HepG2 (cell line): ENCODE data around the gene PPP1R27. TPM values are rescaled to one million over a fixed set of nuclear protein-coding genes. Genes with fewer than 3 reads are reported as not detected.

Source experiments
- CREBL2 ChIP-seq: sonication (generic); formaldehyde crosslinking; IDR thresholded peaks from 2 replicates; pipeline ENCODE4 v1.8.1; 2023; ENCODE audit warnings: missing genetic modification reagents, mild to moderate bottlenecking, borderline replicate concordance
- CREM ChIP-seq, 2 experiments: sonication (generic) in 1 of 2; formaldehyde crosslinking in 1 of 2; IDR thresholded peaks; 2 replicates each; pipeline versions ENCODE4 v1.4.0 to v1.6.1; 2016 to 2020; ENCODE audit warnings: antibody characterized with exemption in 1 of 2, mild to moderate bottlenecking in 1 of 2, missing genetic modification reagents in 1 of 2
- CTCF ChIP-seq: sonication (generic); formaldehyde crosslinking; IDR thresholded peaks from 2 replicates; pipeline ENCODE4 v1.5.0; 2020; ENCODE audit warnings: mild to moderate bottlenecking, missing genetic modification reagents, moderate library complexity
- DNMT3B ChIP-seq: conservative IDR thresholded peaks from 2 replicates; pipeline ENCODE4 v1.6.1; 2016; ENCODE audit warnings: missing biosample characterization, control low read depth
- GFI1 ChIP-seq: sonication (generic); formaldehyde crosslinking; IDR thresholded peaks from 2 replicates; pipeline ENCODE4 v1.5.0; 2020; ENCODE audit warnings: missing genetic modification reagents, mild to moderate bottlenecking, borderline replicate concordance
- KLF6 ChIP-seq: IDR thresholded peaks from 2 replicates; pipeline ENCODE4 v1.8.0; 2016; ENCODE audit warnings: missing biosample characterization, missing genetic modification reagents
- KMT2B ChIP-seq: IDR thresholded peaks from 2 replicates; pipeline ENCODE4 v1.6.1; 2016; ENCODE audit warnings: missing genetic modification reagents, missing compliant biosample characterization
- SIX4 ChIP-seq: sonication (generic); formaldehyde crosslinking; IDR thresholded peaks from 2 replicates; pipeline ENCODE4 v1.4.0; 2020; ENCODE audit warnings: missing genetic modification reagents
- U2AF1 ChIP-seq: fragments of 200-400 bp; formaldehyde crosslinking; optimal IDR thresholded peaks from 2 replicates; pipeline ENCODE3; 2017; ENCODE audit warnings: mild to moderate bottlenecking, low read depth, low read length
- ZBTB1 ChIP-seq: sonication (generic); formaldehyde crosslinking; IDR thresholded peaks from 2 replicates; pipeline ENCODE4 v1.4.0; 2020; ENCODE audit warnings: missing genetic modification reagents, borderline replicate concordance
- ZBTB33 ChIP-seq: sonication (generic); formaldehyde crosslinking; IDR thresholded peaks from 2 replicates; pipeline ENCODE4 v1.4.0; 2020; ENCODE audit warnings: missing genetic modification reagents
- ZBTB42 ChIP-seq: sonication (generic); formaldehyde crosslinking; IDR thresholded peaks from 2 replicates; pipeline ENCODE4 v1.5.0; 2020; ENCODE audit warnings: mild to moderate bottlenecking, missing genetic modification reagents
- ZFP82 ChIP-seq: sonication (generic); formaldehyde crosslinking; IDR thresholded peaks from 2 replicates; pipeline ENCODE4 v1.5.1; 2020; ENCODE audit warnings: mild to moderate bottlenecking, missing genetic modification reagents, borderline replicate concordance
- ZNF160 ChIP-seq: sonication (generic); formaldehyde crosslinking; IDR thresholded peaks from 2 replicates; pipeline ENCODE4 v1.8.0; 2022; ENCODE audit warnings: mild to moderate bottlenecking, inconsistent platforms, missing genetic modification reagents
- ZNF564 ChIP-seq: sonication (generic); formaldehyde crosslinking; IDR thresholded peaks from 2 replicates; pipeline ENCODE4 v1.8.1; 2023; ENCODE audit warnings: mild to moderate bottlenecking, missing genetic modification reagents
- ZNF572 ChIP-seq: sonication (generic); formaldehyde crosslinking; IDR thresholded peaks from 2 replicates; pipeline ENCODE4 v1.5.1; 2020; ENCODE audit warnings: mild to moderate bottlenecking, missing genetic modification reagents
- ZNF709 ChIP-seq: sonication (generic); formaldehyde crosslinking; IDR thresholded peaks from 2 replicates; pipeline ENCODE4 v1.5.0; 2020; ENCODE audit warnings: mild to moderate bottlenecking, missing genetic modification reagents
- polyA plus RNA-seq, 8 experiments: library from polyadenylated mRNA; depleted of rRNA in 3 of 8; stranded (reverse) in 7 of 8; unstranded in 1 of 8; fragments of >200 nt; fragmentation: Illumina TruSeq in 4 of 8; extraction: Trizol in 4 of 8; gene quantifications; 2 replicates each; pipeline versions ENCODE4 v1.2.1 to v1.2.3, GENCODE V29; 2011 to 2016; ENCODE audit warnings: low read depth in 4 of 8, missing spikeins in 1 of 8, mixed read lengths in 1 of 8; ENCODE audit not compliant: insufficient read depth in 1 of 8
- total RNA-seq, 5 experiments: library from RNA; depleted of rRNA; stranded (reverse); fragments of >200 nt; fragmentation: Illumina TruSeq; extraction: Trizol; gene quantifications; 2 replicates each; pipeline ENCODE4 v1.2.3, GENCODE V29; 2016; ENCODE audit warnings: low read depth in 1 of 5
- TF ChIP-seq, protein P1 (sequence below): sonication (generic); formaldehyde crosslinking; IDR thresholded peaks from 2 replicates; pipeline ENCODE4 v1.4.0; 2020; ENCODE audit warnings: missing genetic modification reagents

The PPP1R27 gene
- total and polyA plus RNA-seq, 2 of the 13 experiments (the other 11 are each of a cell fraction or from before 2014, with no cell fraction given) = 0.17 to 1.00 TPM

DNA sequence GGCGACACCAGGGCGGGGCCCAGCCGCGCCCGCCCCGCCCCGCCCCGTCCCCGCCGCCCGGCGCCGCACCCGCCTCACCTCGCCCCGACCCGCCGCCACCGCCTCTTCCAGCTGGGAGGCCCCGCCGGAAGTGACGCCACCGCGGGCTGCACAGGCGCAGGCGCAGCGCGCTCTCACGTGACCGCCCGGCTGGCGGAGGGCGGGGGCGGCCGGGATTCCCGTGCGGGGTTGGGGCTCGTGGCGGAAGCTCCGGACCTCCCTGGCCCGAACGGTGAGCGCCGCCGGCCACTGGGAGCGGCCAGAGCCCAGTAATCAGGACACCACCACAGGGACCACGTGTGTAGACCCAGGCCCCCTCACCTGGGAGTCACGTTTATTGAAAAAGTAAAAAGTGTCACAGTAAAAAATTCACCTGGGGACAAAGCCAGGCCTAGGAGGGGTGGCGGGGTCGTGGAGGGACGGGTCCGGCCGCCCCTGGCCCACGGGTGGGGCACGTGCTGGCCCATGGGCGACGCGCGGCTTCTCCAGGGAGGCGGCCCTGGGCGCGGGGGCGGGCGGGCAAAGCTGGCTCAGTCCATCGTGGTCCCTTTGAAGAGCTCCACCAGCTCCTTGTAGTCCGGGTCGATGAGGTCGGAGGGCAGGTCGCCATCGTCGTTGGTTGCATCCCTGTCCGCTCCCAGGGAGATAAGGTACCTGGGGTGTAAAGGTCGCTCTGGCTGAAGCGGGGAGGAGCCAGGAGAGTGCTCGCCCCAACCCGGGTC lies 1.5 kb downstream of the PPP1R27 start, which contains the start of gene MCRIP1 (continued):
- TF ChIP-seq KLF6 (CRISPR knock-in tag) (peak; percentile 84), DNMT3B (CRISPR knock-in tag) (no peak; the same call in 1 of the 2 replicates), U2AF1 (no peak), GFI1 (peak; percentile 62; the same call in 1 of the 2 replicates), CREBL2 (CRISPR knock-in tag) (peak; percentile 91; the same call in 1 of the 2 replicates), ZNF160 (CRISPR knock-in tag) (peak; percentile 93), ZNF572 (CRISPR knock-in tag) (no peak; the same call in 1 of the 2 replicates), ZBTB1 (CRISPR knock-in tag) (no peak), CTCF (CRISPR knock-in tag) (peak; percentile 1; the same call in 1 of the 2 replicates), SIX4 (CRISPR knock-in tag) (no peak), ZBTB33 (CRISPR knock-in tag) (no peak), ZFP82 (CRISPR knock-in tag) (peak; percentile 78; the same call in 1 of the 2 replicates), KMT2B (CRISPR knock-in tag) (peak; percentile 23; the same call in 1 of the 2 replicates), ZBTB42 (CRISPR knock-in tag) (peak; percentile 79; the same call in 1 of the 2 replicates), ZNF709 (CRISPR knock-in tag) (no peak; the same call in 1 of the 2 replicates), ZNF564 (CRISPR knock-in tag) (peak; percentile 95), CREM (IDR thresholded peaks at IDR 0.05) (no peak), CREM (CRISPR knock-in tag; IDR thresholded peaks at IDR 0.05) (no peak)
- TF ChIP-seq, protein P1, sequence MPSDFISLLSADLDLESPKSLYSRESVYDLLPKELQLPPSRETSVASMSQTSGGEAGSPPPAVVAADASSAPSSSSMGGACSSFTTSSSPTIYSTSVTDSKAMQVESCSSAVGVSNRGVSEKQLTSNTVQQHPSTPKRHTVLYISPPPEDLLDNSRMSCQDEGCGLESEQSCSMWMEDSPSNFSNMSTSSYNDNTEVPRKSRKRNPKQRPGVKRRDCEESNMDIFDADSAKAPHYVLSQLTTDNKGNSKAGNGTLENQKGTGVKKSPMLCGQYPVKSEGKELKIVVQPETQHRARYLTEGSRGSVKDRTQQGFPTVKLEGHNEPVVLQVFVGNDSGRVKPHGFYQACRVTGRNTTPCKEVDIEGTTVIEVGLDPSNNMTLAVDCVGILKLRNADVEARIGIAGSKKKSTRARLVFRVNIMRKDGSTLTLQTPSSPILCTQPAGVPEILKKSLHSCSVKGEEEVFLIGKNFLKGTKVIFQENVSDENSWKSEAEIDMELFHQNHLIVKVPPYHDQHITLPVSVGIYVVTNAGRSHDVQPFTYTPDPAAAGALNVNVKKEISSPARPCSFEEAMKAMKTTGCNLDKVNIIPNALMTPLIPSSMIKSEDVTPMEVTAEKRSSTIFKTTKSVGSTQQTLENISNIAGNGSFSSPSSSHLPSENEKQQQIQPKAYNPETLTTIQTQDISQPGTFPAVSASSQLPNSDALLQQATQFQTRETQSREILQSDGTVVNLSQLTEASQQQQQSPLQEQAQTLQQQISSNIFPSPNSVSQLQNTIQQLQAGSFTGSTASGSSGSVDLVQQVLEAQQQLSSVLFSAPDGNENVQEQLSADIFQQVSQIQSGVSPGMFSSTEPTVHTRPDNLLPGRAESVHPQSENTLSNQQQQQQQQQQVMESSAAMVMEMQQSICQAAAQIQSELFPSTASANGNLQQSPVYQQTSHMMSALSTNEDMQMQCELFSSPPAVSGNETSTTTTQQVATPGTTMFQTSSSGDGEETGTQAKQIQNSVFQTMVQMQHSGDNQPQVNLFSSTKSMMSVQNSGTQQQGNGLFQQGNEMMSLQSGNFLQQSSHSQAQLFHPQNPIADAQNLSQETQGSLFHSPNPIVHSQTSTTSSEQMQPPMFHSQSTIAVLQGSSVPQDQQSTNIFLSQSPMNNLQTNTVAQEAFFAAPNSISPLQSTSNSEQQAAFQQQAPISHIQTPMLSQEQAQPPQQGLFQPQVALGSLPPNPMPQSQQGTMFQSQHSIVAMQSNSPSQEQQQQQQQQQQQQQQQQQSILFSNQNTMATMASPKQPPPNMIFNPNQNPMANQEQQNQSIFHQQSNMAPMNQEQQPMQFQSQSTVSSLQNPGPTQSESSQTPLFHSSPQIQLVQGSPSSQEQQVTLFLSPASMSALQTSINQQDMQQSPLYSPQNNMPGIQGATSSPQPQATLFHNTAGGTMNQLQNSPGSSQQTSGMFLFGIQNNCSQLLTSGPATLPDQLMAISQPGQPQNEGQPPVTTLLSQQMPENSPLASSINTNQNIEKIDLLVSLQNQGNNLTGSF (CRISPR knock-in tag) = peak; percentile 94
